GM13976 (cell line): ENCODE measurements around the gene SPEN.

Experiments used
- DNase-seq: peaks from one replicate; pipeline ENCODE4 v3.0.0; 2012; ENCODE audit warnings: low spot score
- CTCF ChIP-seq: IDR thresholded peaks from 2 replicates; pipeline ENCODE4 v1.5.1; 2012; ENCODE audit warnings: borderline replicate concordance, mild to moderate bottlenecking; ENCODE audit not compliant: insufficient read depth; ENCODE audit errors: extremely low read depth, missing control alignments, control extremely low read depth
- in situ Hi-C: fragments of 300-500 bp; cut with MboI; formaldehyde crosslinking; loops from one replicate; pipeline ENCODE4 v1.12.0; 2022; ENCODE audit warnings: low sequenced_read_pairs, mixed read lengths, inconsistent platforms; ENCODE audit not compliant: unreplicated experiment

SPEN gene

GRCh38 chr1:15852828-15853302, 5.4 kb downstream of the SPEN start:
- no peak for TF ChIP-seq CTCF
- in situ Hi-C loops: no loop called here
- DNase-seq: no peak

DNA sequence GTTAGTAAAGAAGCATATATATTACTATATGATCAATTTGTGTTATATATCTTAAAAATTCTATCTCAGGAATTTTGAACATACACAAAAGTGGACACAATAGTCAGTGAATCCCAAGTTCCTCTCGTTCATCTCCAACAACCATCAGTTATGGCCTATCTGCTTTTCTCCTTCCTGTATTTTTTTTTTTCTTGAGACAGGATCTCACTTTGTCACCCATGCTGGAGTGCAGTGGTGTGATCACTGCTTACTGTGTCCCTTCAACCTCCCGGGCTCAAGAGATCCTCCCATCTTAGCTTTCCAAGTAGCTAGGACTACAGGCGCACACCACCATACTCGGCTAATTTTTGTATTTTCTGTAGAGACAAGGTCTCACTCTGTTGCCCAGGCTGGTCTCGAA, 9.4 kb downstream of the SPEN start:
- in situ Hi-C loops: no loop called here
- TF ChIP-seq CTCF: no peak
- DNase-seq: no peak

DNA sequence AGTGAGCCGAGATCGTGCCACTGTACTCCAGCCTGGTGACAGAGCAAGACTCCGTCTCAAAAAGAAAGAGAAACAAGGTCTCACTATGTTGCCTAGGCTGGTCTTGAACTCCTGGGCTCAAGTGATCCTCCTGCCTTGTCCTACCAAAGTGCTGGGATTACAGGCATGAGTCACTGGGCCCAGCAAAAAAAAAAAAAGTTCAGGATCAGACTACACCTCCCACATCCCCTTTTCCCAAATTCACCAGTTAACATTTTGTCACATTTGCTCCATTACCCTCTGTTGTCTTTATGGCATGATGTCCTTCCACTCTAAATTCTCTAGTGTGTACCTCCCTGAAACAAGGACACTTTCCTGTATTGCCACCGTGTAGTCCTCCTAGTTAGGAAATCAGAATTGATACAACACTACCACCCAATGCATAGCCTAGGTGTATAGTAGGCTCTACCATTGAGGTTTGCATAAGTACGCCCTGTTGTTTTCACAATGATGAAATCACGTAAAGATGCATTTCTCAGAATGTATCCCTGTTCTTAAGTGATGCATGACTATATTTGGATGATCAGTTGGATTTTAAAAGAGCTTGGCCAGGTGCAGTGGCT, 10.7 kb downstream of the SPEN start:
- in situ Hi-C loops: no loop called here
- TF ChIP-seq CTCF: no peak
- DNase-seq: no peak

DNA sequence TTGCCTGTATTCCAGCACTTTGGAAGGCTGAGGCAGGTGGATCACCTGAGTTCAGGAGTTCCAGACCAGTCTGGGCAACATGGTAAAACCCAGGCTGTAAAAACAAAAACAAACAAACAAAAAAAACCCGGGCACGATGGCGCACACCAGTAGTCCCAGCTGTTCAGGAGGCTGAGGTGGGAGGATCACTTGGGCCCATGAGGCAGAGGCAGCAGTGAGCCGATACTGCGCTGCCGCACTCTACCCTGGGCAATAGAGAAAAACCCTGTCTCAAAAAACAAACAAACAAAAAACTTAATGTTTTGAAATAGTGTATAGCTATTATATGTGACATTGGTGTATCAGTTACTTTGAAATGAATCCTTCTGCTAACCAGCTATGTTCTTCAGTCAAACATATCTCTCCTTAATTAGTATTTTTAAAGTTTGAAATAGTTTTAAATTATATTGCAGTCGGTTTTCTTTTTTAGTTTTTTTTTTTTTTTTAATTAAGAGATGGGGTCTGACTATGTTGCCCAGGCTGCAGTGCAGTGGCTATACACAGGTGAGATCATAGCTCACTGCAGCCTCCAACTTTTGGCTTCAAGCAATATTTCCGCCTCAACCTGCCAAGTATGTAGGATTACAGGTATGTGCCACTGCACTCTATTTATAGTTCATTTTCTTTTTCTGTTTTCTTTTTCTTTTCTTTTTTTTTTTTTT, 11.3 kb downstream of the SPEN start:
- in situ Hi-C loops: no loop called here
- no peak for DNase-seq
- no peak for TF ChIP-seq CTCF

DNA sequence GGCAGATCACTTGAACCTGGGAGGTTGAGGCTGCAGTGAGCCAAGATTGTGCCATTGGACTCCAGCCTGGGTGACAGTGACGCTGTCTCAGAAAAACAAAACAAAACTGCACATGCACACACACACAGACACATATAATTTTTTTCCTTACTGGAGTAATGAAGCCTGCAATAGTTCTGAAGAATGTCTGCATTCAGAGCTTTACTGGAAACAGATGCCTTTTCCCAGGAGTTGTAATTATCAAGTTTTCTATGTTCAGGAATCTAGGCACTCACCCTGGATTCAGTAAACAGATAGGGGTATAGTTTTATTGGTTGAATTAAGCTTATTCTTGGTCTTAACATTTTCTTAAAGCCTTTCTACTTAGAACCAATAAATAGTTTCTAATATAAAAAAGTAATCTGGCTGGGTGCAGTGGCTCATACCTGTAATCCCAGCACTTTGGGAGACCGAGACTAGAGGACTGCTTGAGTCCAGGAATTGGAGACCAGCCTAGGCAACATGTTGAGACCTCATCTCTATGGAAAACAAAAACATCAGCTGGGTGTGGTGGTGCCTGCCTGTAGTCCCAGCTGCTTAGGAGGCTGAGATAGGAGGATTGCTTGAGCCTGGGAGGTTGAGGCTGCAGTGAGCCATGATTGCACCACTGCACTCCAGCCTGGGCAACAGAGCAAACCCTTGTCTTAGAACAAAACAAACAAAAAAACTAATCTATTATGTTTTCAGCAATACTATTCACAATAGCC, 15.8 kb downstream of the SPEN start:
- in situ Hi-C loops: no loop called here
- no peak for DNase-seq
- TF ChIP-seq CTCF: no peak

DNA sequence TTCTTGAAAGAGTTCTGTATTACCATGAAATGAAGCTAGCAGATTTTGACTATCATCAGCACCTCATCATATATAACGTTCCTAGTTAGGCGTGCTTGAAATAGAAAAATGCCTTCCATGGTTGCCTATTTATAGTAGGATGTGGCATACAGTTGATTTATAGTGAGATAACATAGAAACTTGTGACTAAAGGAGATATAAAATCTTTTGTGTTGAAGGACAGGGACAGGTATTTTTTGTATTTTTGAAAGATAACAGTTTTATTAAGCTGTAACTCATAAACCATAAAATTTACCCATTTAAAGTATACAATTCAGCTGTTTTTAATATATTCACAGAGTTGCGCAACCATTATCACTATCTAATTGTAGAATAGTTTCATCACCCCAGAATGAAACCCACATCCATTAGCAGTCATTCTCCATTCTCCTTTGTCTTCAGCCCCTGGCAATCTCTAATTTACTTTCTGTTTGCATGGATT, 19.3 kb downstream of the SPEN start:
- no peak for DNase-seq
- no peak for TF ChIP-seq CTCF
- in situ Hi-C loops: no loop called here
